Lung (tissue), 12 donors: ENCODE data around the gene IKBKG. TPM values are rescaled to one million over a fixed set of nuclear protein-coding genes. Genes with fewer than 3 reads are reported as not detected.

Experiments
- ATAC-seq: fragments of 200-7000 bp; cut with Tn5 transposase; one replicate; pipeline ENCODE4 v1.9.1; 2020; ENCODE audit warnings: moderate number of reproducible peaks; ENCODE audit not compliant: insufficient read depth, low FRiP score
- DNase-seq, 3 donors: peaks; one replicate each; pipeline ENCODE4 v3.0.0-alpha.2; 2013 to 2017
- H3K27ac ChIP-seq, 2 donors: one replicate each; pipeline ENCODE4 v1.5.1; 2013; ENCODE audit warnings: mild to moderate bottlenecking in 2 of 2, moderate library complexity in 2 of 2, control low read depth in 1 of 2, inconsistent platforms in 1 of 2, low read depth in 1 of 2, low read length in 1 of 2
- H3K27me3 ChIP-seq, 3 donors: one replicate each; pipeline ENCODE4 v1.5.1; 2013; ENCODE audit warnings: low read length in 2 of 3; ENCODE audit not compliant: control insufficient read depth in 3 of 3, insufficient read depth in 3 of 3
- H3K36me3 ChIP-seq, 4 donors: one replicate each; pipeline ENCODE4 v1.5.1; 2013; ENCODE audit warnings: low read length in 4 of 4, mild to moderate bottlenecking in 1 of 4, moderate library complexity in 1 of 4; ENCODE audit not compliant: control insufficient read depth in 4 of 4, insufficient read depth in 4 of 4
- H3K4me1 ChIP-seq, 5 donors: one replicate each; pipeline ENCODE4 v1.5.1; 2013; ENCODE audit warnings: low read length in 5 of 5, mild to moderate bottlenecking in 2 of 5, moderate library complexity in 1 of 5; ENCODE audit not compliant: control insufficient read depth in 5 of 5, insufficient read depth in 5 of 5
- H3K4me3 ChIP-seq: one replicate; pipeline ENCODE4 v1.5.1; 2013; ENCODE audit warnings: mild to moderate bottlenecking, control low read depth, moderate library complexity
- H3K9ac ChIP-seq, 2 donors: one replicate each; pipeline ENCODE4 v1.5.1; 2013; ENCODE audit warnings: low read length in 2 of 2, control low read depth in 1 of 2; ENCODE audit not compliant: insufficient read depth in 1 of 2
- H3K9me3 ChIP-seq, 4 donors: one replicate each; pipeline ENCODE4 v1.5.1; 2013; ENCODE audit warnings: low read length in 3 of 4, mild to moderate bottlenecking in 1 of 4, moderate library complexity in 1 of 4; ENCODE audit not compliant: control insufficient read depth in 4 of 4, insufficient read depth in 3 of 4
- WGBS, 2 donors: extraction: QIAGEN DNeasy Blood & Tissue Kit; methylation state at CpG; one replicate each; pipeline ENCODE4 v1.1.7; 2013; 5-methylcytosine and 5-hydroxymethylcytosine counted together
- polyA plus RNA-seq, 2 donors: library from polyadenylated mRNA; stranded (reverse); fragments of 200-250 nt; gene quantifications; one replicate each; pipeline ENCODE4 v1.2.1, GENCODE V29; 2013
- total RNA-seq, 2 donors: library from RNA; depleted of rRNA in 1 of 2; stranded (reverse); fragments of >200 nt in 1 of 2; gene quantifications; one replicate each; pipeline ENCODE4 v1.2.1, GENCODE V29; 2014 to 2021
- TF ChIP-seq, protein P1 (sequence below): IDR thresholded peaks from 2 replicates; pipeline ENCODE4 v1.5.1; 2012; ENCODE audit warnings: mild to moderate bottlenecking; ENCODE audit errors: control extremely low read depth, extremely low read depth
- donor health status: control.
- donor health status: control.
- donor health status: Bipolar disorder and iron deficiency.
- donor health status: healthy.
- donor health status: DM: yes; HTN: yes; CAD: no.

IKBKG gene
- total and polyA plus RNA-seq, 4 donors: 12.0 to 58.3 (median 36.4) TPM

DNA sequence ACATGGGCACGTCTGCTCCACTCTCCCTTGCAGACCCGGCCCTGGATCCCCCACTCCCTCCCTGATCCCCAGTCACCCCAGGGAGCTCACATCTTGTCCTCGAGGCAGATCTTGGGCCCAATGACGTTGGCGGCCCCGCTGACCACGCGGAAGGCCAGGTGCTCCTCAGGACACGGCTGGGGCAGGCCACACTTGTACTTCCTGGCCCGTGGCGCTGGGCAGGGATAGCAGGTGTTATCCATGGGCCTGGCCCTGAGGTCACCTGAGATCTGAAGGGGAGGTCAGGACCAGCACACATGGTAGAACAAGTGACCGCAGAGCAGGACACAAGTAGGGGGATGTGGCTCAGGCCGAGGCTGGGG lies 39.1 kb upstream of the IKBKG start:
- no peak overlapping the region for H3K27ac ChIP-seq
- 91 to 95% methylated on average over 12 to 13 of the region's 13 CpGs for WGBS, 2 donors
- no peak overlapping the region for H3K9ac ChIP-seq
- DNase-seq (no peak), ATAC-seq (no peak)
- H3K4me1 ChIP-seq: no peaks in the 10 kb centered on the region
- peaks cover 0 to 16% (median under 1%) of the 10 kb centered on the region in 4 donors for H3K9me3 ChIP-seq
- H3K4me3 ChIP-seq: no peak overlapping the region
- H3K36me3 ChIP-seq: peaks cover 2 to 11% (median 5%) of the 10 kb centered on the region in 4 donors
- TF ChIP-seq, protein P1, sequence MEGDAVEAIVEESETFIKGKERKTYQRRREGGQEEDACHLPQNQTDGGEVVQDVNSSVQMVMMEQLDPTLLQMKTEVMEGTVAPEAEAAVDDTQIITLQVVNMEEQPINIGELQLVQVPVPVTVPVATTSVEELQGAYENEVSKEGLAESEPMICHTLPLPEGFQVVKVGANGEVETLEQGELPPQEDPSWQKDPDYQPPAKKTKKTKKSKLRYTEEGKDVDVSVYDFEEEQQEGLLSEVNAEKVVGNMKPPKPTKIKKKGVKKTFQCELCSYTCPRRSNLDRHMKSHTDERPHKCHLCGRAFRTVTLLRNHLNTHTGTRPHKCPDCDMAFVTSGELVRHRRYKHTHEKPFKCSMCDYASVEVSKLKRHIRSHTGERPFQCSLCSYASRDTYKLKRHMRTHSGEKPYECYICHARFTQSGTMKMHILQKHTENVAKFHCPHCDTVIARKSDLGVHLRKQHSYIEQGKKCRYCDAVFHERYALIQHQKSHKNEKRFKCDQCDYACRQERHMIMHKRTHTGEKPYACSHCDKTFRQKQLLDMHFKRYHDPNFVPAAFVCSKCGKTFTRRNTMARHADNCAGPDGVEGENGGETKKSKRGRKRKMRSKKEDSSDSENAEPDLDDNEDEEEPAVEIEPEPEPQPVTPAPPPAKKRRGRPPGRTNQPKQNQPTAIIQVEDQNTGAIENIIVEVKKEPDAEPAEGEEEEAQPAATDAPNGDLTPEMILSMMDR: no peak
- H3K27me3 ChIP-seq: no peaks in the 10 kb centered on the region

DNA sequence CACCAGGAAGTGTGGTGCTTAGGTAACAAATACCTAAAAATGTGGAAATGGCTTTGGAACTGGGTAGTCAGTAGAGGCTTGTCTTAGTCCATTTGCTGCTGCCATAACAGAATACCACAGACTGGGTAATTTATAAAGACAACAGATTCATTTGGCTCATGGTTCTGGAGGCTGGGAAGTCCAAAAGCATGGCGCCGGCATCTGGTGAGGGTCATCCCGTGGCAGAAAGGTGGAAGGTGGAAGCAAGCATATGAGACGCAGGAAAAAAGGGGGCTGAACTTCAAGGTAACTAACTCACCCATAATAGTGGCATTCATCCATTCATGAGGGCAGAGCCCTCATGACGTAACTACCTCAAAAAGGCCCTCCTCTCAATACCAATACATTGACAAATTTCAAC lies 38.0 kb upstream of the IKBKG start:
- WGBS, 2 donors: 90 to 100% methylated on average over 5 of the region's 5 CpGs
- no peaks in the 10 kb centered on the region for H3K4me1 ChIP-seq
- peaks cover 0 to 16% (median under 1%) of the 10 kb centered on the region in 4 donors for H3K9me3 ChIP-seq
- H3K4me3 ChIP-seq: no peak overlapping the region
- H3K27ac ChIP-seq: no peak overlapping the region
- H3K27me3 ChIP-seq: no peaks in the 10 kb centered on the region
- no peak for ATAC-seq
- peaks cover 2 to 11% (median 5%) of the 10 kb centered on the region in 4 donors for H3K36me3 ChIP-seq
- DNase-seq: no peak
- TF ChIP-seq, protein P1: no peak
- no peak overlapping the region for H3K9ac ChIP-seq

DNA sequence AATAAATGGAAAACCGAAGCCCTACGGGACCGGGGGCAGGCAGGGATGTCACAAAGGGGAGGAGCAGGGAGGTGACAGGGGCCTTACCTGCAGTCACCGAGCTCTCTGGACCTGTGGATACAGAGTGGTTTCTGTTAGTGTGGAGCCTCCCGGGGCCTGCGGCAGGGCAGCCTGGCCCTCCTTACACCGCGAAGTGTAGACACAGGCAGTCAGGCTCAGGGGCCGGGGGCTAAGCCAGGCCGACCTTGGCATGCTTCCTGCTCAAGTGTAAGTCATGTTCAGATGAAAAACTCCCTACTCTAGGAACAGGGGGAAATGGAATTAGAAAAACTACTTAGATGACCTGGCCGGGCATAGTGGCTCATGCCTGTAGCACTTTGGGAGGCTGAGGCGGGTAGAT lies 35.7 kb upstream of the IKBKG start:
- DNase-seq: no peak
- H3K9me3 ChIP-seq: peaks cover 0 to 20% (median under 1%) of the 10 kb centered on the region in 4 donors
- no peak overlapping the region for H3K4me3 ChIP-seq
- no peak for ATAC-seq
- no peak overlapping the region for H3K9ac ChIP-seq
- H3K27ac ChIP-seq: no peak overlapping the region
- H3K4me1 ChIP-seq: peaks cover 0 to 4% (median 0%) of the 10 kb centered on the region in 5 donors
- H3K36me3 ChIP-seq: peaks cover 2 to 6% (median 5%) of the 10 kb centered on the region in 4 donors
- 57 to 79% methylated on average over 12 of the region's 12 CpGs for WGBS, 2 donors
- TF ChIP-seq, protein P1: no peak
- no peaks in the 10 kb centered on the region for H3K27me3 ChIP-seq
